ENCODE data around the gene MIEN1. TPM values are rescaled to one million over a fixed set of nuclear protein-coding genes. Genes with fewer than 3 reads are reported as not detected.
"Not testable (repeated sequence)": the region's sequence is repeated elsewhere in the genome, so short reads cannot be mapped to it uniquely, and the experiment has no call there.

Gene MIEN1
- total RNA-seq, 1 experiment from 2014 or later = 99.5 TPM

- DNase-seq (ENCODE audit: low spot score) = no peak
These were observed 14.1 kb downstream of the MIEN1 start for GRCh38 chr17:39716073-39716818.

- no peak for DNase-seq (ENCODE audit: low spot score)
These were observed 14.8 kb downstream of the MIEN1 start for GRCh38 chr17:39715375-39716072.

- DNase-seq (ENCODE audit: low spot score) = no peak
These were observed 16.1 kb downstream of the MIEN1 start for GRCh38 chr17:39714234-39714633.

- DNase-seq (ENCODE audit: low spot score) = no peak
These were observed 18.5 kb downstream of the MIEN1 start for GRCh38 chr17:39711851-39712250.

GRCh38 chr17:39711071-39711470, 19.3 kb downstream of the MIEN1 start:
- DNase-seq (ENCODE audit: low spot score) = not testable (repeated sequence)

GRCh38 chr17:39709998-39710964, 20.1 kb downstream of the MIEN1 start:
- no peak for DNase-seq (ENCODE audit: low spot score)

GRCh38 chr17:39709319-39709997, 20.9 kb downstream of the MIEN1 start:
- no peak for DNase-seq (ENCODE audit: low spot score)

- no peak for DNase-seq (ENCODE audit: low spot score)
These were observed 23.4 kb downstream of the MIEN1 start for GRCh38 chr17:39706921-39707337.

GRCh38 chr17:39706383-39706782, 23.9 kb downstream of the MIEN1 start:
- no peak for DNase-seq (ENCODE audit: low spot score)

- DNase-seq (ENCODE audit: low spot score) = no peak
These were observed 24.5 kb downstream of the MIEN1 start for GRCh38 chr17:39705786-39706348.

- DNase-seq (ENCODE audit: low spot score) = no peak
These were observed 25.3 kb downstream of the MIEN1 start for GRCh38 chr17:39704821-39705551.

- no peak for DNase-seq (ENCODE audit: low spot score)
These were observed 26.4 kb downstream of the MIEN1 start for GRCh38 chr17:39703913-39704312.

GRCh38 chr17:39702901-39703893, 27.1 kb downstream of the MIEN1 start:
- DNase-seq (ENCODE audit: low spot score) = no peak

- no peak for DNase-seq (ENCODE audit: low spot score)
These were observed 28.4 kb downstream of the MIEN1 start for GRCh38 chr17:39701784-39702422.

GRCh38 chr17:39701012-39701783, 29.1 kb downstream of the MIEN1 start:
- DNase-seq (ENCODE audit: low spot score) = no peak

- no peak for DNase-seq (ENCODE audit: low spot score)
These were observed 30.0 kb downstream of the MIEN1 start for GRCh38 chr17:39700148-39700987.

GRCh38 chr17:39699818-39700147, 30.5 kb downstream of the MIEN1 start, which contains the start of gene ERBB2:
Gene ERBB2, plus strand, starts transcription at chr17:39700064. Its CDS starts 175 bp downstream, at chr17:39700239.
- DNase-seq (ENCODE audit: low spot score) = peak; percentile 58
